Neutrophil (primary cell): ENCODE measurements around the gene CAMK2N1.
"Not testable (repeated sequence)": the region's sequence is repeated elsewhere in the genome, so short reads cannot be mapped to it uniquely, and the experiment has no call there.

Source experiments
- H3K27ac ChIP-seq: fragments of 200-600 bp; sonication (generic); 2 replicates; pipeline ENCODE4 v1.5.1; 2016; ENCODE audit warnings: mild to moderate bottlenecking, moderate library complexity
- H3K27me3 ChIP-seq: fragments of 200-600 bp; sonication (generic); 2 replicates; pipeline ENCODE4 v1.6.0; 2016; ENCODE audit warnings: mild to moderate bottlenecking
- H3K36me3 ChIP-seq: fragments of 200-600 bp; sonication (generic); 2 replicates; pipeline ENCODE4 v1.5.1; 2017
- H3K4me1 ChIP-seq, 2 experiments: fragments of 200-600 bp in 1 of 2; sonication (generic) in 1 of 2; 1 replicate in 1 of 2; 2 replicates in 1 of 2; pipeline versions ENCODE4 v1.5.1 to v1.6.1; 2013 to 2016; ENCODE audit warnings: low read depth in 1 of 2, low read length in 1 of 2, mild to moderate bottlenecking in 1 of 2, moderate library complexity in 1 of 2; ENCODE audit not compliant: control insufficient read depth in 1 of 2, insufficient read depth in 1 of 2
- H3K4me3 ChIP-seq, 2 experiments: fragments of 200-600 bp in 1 of 2; sonication (generic) in 1 of 2; 1 replicate in 1 of 2; 2 replicates in 1 of 2; pipeline ENCODE4 v1.5.1; 2013 to 2016; ENCODE audit warnings: low read depth in 1 of 2, low read length in 1 of 2, mild to moderate bottlenecking in 1 of 2, moderate library complexity in 1 of 2
- H3K9me3 ChIP-seq: fragments of 200-600 bp; sonication (generic); 2 replicates; pipeline ENCODE4 v1.5.1; 2016
- TF ChIP-seq, protein P1 (sequence below): fragments of 200-600 bp; sonication (generic); IDR thresholded peaks from 2 replicates; pipeline ENCODE4 v1.5.1; 2016; ENCODE audit warnings: antibody characterized with exemption

Gene CAMK2N1

DNA sequence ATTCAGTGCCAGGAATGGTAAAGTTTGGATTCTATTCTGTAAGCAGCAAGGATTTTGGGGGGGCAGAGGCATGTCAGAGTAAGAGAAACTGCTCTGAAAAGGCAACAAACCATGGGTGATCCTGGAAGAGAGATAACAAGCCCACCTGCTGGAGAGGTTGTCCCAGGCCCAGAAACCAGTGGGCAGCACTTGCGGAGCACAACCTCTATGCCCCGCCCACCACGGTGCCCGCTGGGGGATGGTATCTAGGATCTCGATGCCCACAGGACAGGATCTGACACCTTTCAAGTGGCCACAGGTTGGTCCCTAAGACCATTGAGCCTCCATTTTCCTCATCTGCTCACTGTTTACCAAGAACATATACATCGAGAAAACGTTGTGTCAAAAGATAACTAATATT lies 42.2 kb upstream of the CAMK2N1 start:
- TF ChIP-seq, protein P1, sequence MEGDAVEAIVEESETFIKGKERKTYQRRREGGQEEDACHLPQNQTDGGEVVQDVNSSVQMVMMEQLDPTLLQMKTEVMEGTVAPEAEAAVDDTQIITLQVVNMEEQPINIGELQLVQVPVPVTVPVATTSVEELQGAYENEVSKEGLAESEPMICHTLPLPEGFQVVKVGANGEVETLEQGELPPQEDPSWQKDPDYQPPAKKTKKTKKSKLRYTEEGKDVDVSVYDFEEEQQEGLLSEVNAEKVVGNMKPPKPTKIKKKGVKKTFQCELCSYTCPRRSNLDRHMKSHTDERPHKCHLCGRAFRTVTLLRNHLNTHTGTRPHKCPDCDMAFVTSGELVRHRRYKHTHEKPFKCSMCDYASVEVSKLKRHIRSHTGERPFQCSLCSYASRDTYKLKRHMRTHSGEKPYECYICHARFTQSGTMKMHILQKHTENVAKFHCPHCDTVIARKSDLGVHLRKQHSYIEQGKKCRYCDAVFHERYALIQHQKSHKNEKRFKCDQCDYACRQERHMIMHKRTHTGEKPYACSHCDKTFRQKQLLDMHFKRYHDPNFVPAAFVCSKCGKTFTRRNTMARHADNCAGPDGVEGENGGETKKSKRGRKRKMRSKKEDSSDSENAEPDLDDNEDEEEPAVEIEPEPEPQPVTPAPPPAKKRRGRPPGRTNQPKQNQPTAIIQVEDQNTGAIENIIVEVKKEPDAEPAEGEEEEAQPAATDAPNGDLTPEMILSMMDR: no peak
- peaks cover 88% of the 10 kb centered on the region for H3K27me3 ChIP-seq

DNA sequence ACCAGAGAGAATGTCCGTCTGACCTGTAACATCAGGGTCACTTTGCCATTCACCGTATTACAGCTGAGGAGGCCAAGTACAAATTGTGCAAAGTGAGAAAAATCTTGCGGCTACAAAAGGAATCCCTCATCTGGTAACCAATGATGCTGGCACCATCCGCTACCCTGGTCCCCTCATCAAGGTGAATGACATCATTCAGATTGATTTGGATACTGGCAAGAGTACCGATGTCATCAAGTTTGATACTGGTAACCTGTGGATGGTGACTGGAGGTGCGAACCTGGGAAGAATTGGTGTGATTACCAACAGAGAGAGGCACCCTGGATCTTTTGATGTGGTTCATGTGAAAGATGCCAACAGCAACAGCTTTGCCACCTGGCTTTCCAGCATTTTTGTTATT lies 40.3 kb upstream of the CAMK2N1 start:
- Histone ChIP-seq H3K27ac (no peak overlapping the region), H3K36me3 (no peaks in the 10 kb centered on the region), H3K4me1 (no peaks in the 10 kb centered on the region), H3K27me3 (peaks cover 70% of the 10 kb centered on the region), H3K4me3 (no peak overlapping the region), H3K9me3 (no peaks in the 10 kb centered on the region)
- TF ChIP-seq, protein P1: no peak

More for the DNA sequence above, 42.2 kb upstream of the CAMK2N1 start:
- no peaks in the 10 kb centered on the region for H3K9me3 ChIP-seq
- H3K27ac ChIP-seq: no peak overlapping the region
- H3K36me3 ChIP-seq: no peaks in the 10 kb centered on the region
- H3K4me1 ChIP-seq: no peaks in the 10 kb centered on the region
- H3K4me3 ChIP-seq: no peak overlapping the region

DNA sequence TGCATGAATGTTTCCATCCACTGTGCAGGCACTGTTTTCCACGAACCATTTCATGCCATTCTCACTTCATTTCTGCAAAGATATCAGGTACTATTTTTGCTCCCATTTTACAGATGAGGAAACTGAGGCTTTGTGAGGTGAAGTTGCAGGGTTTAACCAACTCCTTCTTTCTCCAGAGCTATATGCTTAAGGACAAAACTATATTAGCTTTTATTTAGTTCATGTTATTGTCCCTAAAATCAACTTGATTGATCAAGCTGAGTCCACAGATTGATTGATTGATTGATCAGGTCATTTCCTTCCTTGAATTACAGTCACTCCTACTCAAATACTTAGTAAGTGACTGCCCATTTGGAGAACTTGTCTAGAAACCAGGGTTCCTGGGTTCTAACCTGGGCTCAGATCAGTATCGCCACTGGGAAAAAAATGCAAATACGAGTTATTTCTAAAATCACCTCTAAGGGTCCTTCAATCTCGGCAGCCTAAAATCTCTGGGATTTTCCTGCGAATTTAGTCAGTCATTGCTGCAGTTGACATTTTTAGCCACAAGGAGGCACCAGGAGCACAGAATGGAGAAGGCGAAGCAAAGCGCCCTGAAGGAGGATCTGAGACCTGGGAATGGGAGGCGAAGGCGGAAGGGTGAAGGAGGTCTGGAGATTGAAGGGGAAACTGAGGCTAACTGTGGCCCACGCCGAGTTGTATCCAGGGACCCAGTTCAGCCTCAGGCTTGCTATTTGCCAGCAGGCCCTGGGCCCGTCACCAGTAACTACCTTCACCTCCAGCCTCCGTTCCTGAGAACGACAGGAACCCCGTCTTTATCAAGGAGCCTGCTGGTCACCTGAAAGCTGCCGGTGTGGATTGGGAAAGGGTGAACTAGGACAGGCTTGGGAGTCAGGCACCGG lies 36.2 kb upstream of the CAMK2N1 start:
- no peaks in the 10 kb centered on the region for H3K9me3 ChIP-seq
- no peaks in the 10 kb centered on the region for H3K4me1 ChIP-seq
- H3K36me3 ChIP-seq: no peaks in the 10 kb centered on the region
- H3K27ac ChIP-seq: no peak overlapping the region
- H3K27me3 ChIP-seq: peaks cover 66% of the 10 kb centered on the region
- TF ChIP-seq, protein P1: peak; percentile 82
- no peak overlapping the region for H3K4me3 ChIP-seq

DNA sequence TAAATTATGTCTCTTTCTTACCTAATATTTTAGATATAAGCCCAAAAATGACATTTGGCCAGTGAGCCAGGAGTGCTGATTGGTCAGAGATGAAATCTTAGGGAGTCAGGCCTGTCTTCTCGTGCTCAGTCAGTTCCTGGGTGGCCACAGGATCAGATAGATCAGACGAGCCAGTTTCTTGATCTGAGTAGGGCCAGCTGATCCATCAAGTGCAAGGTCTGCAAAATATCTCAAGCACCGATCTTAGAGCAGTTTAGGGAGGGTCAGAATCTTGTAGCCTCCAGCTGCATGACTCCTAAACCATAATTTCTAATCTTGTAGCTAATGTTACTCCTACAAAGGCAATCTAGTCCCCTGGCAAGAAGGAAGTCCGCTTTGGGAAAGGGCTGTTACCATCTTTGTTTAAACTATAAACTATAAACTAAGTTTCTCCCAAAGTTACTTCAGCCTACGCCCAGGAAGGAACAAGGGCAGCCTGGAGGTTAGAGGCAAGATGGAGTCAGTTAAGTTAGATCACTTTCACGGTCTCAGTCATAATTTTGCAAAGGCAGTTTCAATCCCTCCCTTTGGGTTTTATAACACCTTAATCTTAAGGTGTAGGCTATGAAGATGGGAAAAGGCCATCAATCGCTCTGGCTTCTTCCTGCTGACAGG lies 33.7 kb upstream of the CAMK2N1 start:
- peaks cover 65% of the 10 kb centered on the region for H3K27me3 ChIP-seq
- H3K4me1 ChIP-seq, H3K27ac ChIP-seq, H3K4me3 ChIP-seq, H3K36me3 ChIP-seq, H3K9me3 ChIP-seq: not testable (repeated sequence)

DNA sequence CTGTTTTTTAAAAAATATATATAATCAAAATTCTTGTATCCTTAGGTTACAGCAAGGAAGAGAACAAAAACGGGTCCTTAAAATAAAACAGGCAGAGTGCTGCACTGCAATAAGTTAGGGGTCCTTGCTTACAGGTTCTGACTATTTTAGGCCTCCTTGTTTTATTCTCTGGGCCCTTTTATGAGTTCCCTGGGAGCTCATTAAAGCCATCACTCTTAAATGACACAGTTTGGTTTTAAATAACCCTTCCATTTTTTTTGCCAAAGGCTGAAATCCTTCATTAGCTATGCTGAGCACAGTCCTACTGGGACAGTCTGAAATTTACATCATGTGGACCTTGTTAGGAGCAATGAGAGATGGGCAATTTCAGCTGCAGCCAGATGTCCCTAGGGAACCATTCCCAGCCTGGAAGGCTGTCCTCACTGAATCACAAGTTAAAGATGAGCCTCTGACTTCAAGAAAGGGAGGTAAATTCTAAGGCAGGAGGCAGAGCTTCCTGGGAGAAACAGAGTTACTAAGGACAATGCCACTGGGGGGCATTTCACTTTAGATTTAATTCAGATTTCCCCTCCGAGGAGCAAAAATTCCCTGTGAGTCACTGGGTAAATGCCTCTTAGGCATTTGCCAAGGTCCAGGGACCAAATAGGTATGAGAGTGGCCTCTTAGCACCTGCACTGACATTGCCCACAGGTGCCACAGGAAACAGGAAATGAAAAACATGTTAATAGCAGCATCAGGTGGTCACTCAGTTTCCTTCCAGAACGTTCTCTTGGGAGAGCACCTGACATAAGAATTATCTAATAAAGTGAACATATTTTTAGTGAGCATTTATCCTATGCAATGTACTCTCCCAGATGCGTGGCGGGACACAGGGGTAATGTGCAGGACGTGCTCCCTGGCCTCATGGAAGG lies 25.8 kb upstream of the CAMK2N1 start:
- H3K27me3 ChIP-seq: peaks cover 76% of the 10 kb centered on the region
- H3K36me3 ChIP-seq: no peaks in the 10 kb centered on the region
- H3K4me1 ChIP-seq: peaks cover 12 to 14% of the 10 kb centered on the region in 2 experiments
- H3K9me3 ChIP-seq: no peaks in the 10 kb centered on the region
- H3K4me3 ChIP-seq: no peak overlapping the region
- TF ChIP-seq, protein P1: no peak
- no peak overlapping the region for H3K27ac ChIP-seq
